HG03565 (cell line): ENCODE measurements around the gene DLD.
A peak's percentile ranks its signal among the peaks of the same experiment; 100 is the strongest.
"Not testable (repeated sequence)": the region's sequence is repeated elsewhere in the genome, so short reads cannot be mapped to it uniquely, and the experiment has no call there.

Experiments
- ATAC-seq: cut with Tn5 transposase; IDR thresholded peaks from one replicate; pipeline ENCODE4 v1.9.1; 2021; ENCODE audit warnings: mild to moderate bottlenecking, moderate library complexity; ENCODE audit not compliant: unreplicated experiment

Gene DLD

GRCh38 chr7:107874605-107875446 is 16.2 kb upstream of the DLD start:
- peak; percentile 55 for ATAC-seq

DNA sequence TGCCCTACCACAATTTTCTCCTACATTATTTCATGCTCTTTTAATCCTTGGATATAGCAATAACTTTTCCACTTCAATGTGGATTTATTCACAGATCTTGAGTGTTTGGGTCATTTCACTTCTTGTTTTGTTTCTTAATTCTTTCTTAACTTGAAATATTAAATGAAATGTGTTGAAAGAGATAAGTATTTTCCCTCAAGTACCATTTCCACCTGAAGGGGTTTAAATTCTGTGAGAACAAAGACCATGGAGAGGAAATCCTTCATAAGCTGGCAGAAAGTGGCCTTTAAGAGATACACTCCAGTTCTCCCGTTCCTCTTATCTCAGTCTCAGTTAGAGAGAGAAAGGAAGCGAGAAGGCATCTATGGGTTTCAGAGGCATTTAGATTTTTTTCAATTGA is 14.1 kb upstream of the DLD start:
- no peak for ATAC-seq

DNA sequence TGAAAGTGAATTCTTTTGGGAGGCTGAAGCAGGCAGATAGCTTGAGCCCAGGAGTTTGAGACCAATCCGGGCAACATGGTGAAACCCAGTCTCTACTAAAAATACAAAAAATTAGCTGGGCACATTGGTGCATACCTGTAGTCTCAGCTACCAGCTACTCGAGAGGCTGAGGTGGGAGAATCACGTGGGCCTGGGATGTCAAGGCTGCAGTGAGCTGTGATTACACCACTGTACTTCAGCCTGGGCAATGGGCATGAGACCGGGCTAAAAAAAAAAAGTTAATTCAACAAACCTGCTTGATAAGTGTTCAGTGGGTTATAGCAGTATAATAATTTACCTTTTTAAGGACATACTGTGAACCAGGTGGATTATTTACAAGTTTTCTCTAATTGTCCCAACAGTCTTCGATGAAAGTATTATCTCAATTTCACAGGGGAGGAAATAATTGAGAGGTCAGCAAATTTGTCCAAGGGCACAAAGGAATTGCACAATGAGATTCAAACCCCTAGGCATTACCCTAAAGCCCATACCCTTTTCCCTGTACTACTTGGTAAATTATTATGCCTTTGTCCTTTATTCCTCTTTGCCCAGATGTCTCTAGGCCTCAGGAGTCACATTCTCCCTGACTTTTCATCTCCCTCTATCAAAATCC is 13.1 kb upstream of the DLD start:
- ATAC-seq = no peak

DNA sequence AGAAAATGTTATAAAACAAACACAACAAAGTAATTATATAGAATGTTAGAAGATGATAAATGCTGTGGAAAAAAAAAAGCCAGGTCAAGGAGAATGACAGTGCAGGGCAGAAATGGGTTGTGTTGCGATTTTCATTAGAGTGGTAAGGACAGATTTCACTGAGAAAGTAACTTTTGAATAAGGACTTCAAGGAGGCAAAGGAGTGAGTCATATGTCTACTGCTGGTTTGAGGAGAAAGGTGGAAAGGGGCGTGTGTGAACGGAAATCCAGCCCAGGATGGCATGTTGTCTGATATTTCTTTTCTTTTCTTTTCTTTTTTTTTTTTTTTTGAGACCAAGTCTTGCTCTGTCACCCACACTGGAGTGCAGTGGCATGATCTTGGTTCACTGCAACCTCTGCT is 12.3 kb upstream of the DLD start:
- ATAC-seq = no peak

DNA sequence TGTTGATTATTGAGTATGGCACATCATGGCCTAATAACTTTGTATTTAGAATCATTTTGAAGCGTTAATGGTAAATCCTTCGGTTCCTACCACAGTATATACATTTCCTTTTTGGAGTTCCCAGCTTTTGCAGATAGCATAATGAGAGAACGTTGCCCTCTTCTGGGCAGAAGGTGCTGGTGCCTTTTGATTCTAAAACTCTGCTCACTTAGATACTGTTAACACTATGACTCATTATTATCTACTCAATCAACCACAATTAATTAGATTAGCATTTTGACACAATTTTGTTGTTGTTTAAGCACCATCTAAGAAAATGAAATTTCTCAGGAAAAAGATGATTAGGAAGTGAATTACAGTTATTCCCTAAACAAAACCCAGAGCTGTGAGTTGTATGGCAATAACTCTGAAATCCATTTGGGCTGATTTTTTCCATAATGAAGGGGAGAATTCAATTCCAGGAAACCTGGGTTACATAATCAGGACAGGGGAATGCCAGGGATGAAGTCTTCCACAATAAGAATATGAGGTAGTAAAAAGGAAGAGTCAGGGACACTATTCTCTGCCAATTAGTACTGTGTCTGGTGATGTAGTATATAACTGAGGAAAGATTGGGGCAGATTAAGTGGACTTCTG is 11.5 kb upstream of the DLD start:
- ATAC-seq = peak; percentile 72

GRCh38 chr7:107882766-107883165 is 8.2 kb upstream of the DLD start:
- ATAC-seq = no peak

DNA sequence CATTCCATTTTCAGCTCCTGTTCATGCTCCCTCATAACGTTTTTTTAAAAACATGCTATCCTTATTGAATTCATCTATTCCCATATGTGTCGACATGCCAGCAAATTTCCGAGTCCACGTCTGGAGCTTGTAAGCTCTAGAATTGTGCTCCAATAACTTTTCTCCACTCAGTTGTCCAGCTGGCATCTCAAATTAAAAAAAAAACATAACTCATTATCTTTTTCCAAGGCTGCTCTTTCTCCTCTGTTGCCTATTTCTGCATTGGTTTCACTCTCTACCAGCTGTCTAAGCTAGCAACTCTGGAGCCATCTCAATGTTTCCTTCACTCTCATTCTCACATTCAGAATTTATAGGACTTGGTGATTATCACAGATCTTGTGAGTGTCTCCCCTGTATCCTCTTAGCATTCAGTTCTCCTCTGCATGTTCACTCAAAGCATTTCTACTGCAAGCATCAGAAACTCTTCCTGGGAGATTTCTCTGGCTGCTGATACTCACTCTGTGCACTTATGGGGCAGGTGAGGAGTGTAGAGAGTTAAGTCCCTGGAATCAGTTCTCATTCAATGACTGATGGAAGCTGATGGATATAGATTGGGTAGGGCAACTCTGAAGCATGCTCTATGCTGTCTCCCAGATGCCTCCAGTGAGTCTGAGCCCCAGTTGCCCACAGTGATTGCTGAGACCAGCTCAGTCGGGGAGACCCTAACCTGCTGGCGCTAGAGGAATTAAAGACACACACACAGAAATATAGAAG is 6.7 kb upstream of the DLD start:
- ATAC-seq = no peak

GRCh38 chr7:107887827-107888226 is 3.2 kb upstream of the DLD start:
- ATAC-seq = not testable (repeated sequence)

DNA sequence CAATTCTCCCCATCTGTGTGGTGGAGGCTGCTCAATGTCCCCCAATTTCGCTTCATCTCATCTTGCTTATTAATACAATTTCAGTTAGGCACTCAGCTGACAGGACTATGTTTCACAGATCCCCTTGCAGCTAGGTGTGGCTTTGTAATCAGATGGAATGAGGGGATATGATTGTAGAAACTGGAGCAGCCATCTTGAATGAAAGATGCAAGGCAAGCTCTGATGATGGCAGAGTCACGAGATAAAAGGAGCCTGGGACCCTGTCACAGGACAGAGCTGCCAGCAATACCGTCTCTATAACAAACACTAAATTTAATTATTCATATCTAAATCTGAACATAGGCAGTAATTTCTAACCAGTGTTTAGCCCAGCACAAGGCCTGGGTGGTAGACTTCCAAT is 991 bp upstream of the DLD start:
- no peak for ATAC-seq

DNA sequence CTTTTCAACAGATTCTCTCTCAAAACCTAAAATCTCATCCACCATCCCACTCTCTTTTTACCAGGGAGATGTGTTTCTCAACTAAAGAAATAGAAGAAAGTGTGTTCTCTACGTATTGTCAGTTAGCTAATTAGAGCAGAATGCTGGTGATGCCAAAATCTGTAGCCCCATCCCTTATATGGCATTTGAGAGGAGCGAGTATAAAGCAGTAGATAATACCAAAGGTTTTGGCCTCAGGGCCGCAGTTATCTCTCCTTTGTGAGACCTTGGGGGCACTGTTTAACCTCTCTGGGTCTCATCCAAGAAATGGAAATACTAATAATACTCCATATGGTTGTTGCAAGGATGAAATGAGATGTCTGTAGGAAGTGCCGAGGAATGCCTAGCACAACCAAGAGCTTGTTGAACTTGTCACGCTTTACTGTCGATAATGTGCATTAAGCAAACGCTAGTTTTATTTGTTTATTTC is 456 bp upstream of the DLD start:
- ATAC-seq = no peak

DNA sequence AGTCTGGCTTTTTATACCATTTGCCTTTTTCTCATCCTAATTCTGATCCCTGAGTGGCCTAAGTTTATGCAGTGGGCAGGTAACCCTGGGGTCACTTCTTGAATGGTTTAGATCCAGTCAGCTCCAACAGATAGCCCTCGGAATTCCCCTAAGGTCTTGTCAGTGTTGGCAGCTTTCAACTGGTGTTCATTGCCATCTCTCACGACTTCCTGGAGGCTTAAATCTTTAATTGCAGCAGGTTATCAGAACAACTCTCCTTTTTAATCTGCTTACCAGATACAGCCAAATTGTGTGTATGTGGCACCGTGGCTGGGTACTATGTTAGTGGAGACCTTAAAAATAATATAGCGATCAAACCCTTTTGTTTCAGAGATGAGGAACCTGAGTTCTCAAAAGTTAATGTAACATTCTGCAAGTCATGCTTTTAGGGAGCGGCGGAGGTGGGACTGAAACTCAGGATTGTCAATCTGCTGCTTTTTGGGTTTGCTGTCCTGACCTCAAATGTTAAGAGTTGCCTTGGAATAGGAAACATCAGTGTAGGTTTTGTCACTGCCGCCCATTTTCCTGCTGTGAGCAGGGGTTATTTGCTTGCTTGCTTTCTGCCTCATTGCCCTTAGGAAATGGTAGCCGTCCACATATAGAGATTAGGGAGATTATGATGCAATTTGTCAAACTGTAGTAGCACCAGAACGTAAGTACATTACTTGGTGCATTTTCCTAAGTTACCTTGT is 818 bp downstream of the DLD start:
- peak; percentile 1 for ATAC-seq

DNA sequence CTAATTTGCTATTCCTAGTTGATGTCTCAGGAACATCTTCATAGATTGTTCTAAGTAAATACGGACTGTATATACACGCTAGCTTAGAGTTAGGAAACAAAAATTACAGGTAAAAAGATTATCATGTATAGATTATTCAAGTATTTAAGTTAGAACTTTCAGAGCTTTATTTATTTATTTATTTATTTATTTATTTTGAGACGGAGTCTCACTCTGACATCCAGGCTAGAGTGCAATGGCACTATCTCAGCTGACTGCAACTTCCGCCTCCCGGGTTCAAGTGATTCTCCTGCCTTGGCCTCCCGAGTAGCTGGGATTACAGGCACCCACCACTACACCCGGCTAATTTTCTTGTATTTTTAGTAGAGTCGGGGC is 1.4 kb downstream of the DLD start:
- not testable (repeated sequence) for ATAC-seq

GRCh38 chr7:107898997-107899594 is 8.1 kb downstream of the DLD start:
- ATAC-seq = no peak

GRCh38 chr7:107900496-107901015 is 9.6 kb downstream of the DLD start:
- no peak for ATAC-seq

DNA sequence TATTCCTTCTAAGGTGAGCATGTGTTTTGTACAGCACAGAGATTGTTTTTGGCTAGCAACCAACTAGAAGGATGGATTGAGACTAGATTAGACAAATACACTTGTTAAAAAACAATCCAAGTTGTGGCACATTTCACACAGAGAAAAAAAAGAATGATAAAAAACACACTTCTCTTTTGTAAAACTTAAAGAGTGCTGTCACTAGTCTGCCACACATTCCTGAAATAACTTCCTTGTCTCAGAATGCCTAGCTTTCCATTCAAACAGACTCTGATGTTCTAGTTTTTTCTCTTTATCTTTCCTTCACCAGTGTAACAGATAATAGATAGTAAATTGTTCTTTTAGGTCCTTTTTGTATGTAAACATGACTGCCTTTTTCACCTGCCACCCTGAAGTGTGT is 11.4 kb downstream of the DLD start:
- no peak for ATAC-seq

DNA sequence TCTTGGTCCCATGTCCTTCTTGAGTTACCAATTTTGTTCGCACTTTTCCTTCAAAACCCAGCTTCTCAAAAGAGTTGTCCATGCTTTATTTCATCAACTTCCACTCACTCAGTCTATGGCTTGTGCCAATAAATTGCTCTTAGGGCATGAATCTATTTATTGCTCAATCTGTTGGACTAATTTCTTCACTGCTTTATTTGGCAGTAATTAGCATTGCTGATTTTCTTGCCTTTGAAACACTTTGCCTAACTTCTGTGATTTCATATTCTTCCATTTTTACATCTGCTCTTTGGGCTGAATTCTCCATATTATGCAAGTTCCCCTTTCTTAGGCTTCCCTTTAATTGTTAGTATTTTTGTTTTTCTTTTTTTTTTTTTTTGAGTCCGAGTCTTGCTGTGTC is 16.8 kb downstream of the DLD start:
- ATAC-seq = no peak

DNA sequence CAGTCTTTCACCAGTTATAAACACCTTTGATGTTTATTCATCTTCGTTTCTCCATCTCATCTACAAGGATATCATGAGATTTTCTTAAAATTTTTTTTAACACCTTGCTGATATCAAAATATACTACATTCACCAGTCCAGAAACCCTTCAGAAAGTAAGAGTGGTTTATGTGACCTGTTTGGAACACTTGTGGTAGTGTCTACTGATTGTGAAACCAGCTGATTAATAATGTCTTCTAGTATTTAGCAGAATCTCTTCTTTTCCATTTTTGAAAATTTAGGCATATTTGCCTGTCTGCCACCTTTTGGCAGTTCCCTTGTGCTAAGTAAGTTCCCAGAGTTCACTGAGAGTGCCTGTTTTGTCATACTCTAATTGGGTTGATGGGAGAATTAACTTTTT is 18.5 kb downstream of the DLD start:
- ATAC-seq = no peak

DNA sequence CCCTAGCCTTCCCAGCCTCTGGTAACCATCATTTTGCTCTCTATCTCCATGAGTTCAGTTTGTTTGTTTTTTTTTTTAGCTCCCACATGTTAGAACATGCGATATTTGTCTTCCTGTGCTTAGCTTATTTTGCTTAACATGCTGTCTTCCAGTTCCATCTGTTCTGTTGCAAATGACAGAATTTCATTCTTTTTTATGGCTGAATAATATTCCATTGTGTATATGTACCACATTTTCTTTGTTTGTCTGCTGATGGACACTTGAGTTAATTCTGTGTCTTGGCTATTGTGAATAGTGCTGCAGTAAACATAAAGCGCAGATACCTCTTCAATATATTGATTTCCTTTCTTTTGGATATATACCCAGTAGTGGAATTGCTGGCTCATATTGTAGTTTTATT is 21.0 kb downstream of the DLD start:
- ATAC-seq = no peak

GRCh38 chr7:107913851-107914250 is 22.9 kb downstream of the DLD start:
- ATAC-seq = no peak

- no peak for ATAC-seq
Observed at GRCh38 chr7:107914831-107915230, 23.8 kb downstream of the DLD start.
